K562 (cell line): Measurements from ENCODE around the gene GIPR. TPM values are rescaled to one million over a fixed set of nuclear protein-coding genes. Genes with fewer than 3 reads are reported as not detected.

Experiments
- C11orf30 ChIP-seq: fragments of 450-650 bp; IDR thresholded peaks from 2 replicates; pipeline ENCODE4 v1.6.1; 2016; ENCODE audit warnings: low read depth, mild to moderate bottlenecking
- CEBPB ChIP-seq: fragments of 450-650 bp; IDR thresholded peaks from 2 replicates; pipeline ENCODE4 v1.6.1; 2016; ENCODE audit warnings: missing genetic modification characterization, missing compliant biosample characterization
- CHAMP1 ChIP-seq: fragments of 450-650 bp; IDR thresholded peaks from 2 replicates; pipeline ENCODE4 v1.6.1; 2016; ENCODE audit warnings: mild to moderate bottlenecking
- CTBP1 ChIP-seq: fragments of 450-650 bp; IDR thresholded peaks from 2 replicates; pipeline ENCODE4 v1.6.1; 2016; ENCODE audit warnings: borderline replicate concordance
- ESRRB ChIP-seq: fragments of 250-450 bp; sonication (Bioruptor Pico); IDR thresholded peaks from 2 replicates; pipeline ENCODE4 v1.5.0; 2020; ENCODE audit warnings: mild to moderate bottlenecking, moderate library complexity, borderline replicate concordance
- MAFG ChIP-seq: fragments of 450-650 bp; conservative IDR thresholded peaks from 2 replicates; pipeline ENCODE4 v1.6.1; 2016; ENCODE audit warnings: missing genetic modification characterization, missing compliant biosample characterization
- MAFK ChIP-seq: IDR thresholded peaks from 2 replicates; pipeline ENCODE4 v1.6.1; 2011; ENCODE audit warnings: low read length, improper control_type of control experiment
- MNT ChIP-seq, 2 experiments: fragments of 450-650 bp; conservative IDR thresholded peaks; 2 replicates each; pipeline ENCODE4 v1.6.1; 2017; ENCODE audit warnings: mild to moderate bottlenecking in 2 of 2, moderate library complexity in 2 of 2
- PHF21A ChIP-seq: fragments of 450-650 bp; IDR thresholded peaks from 2 replicates; pipeline ENCODE4 v1.6.1; 2017; ENCODE audit warnings: low read depth, borderline replicate concordance
- POU5F1 ChIP-seq: fragments of 150-350 bp; IDR thresholded peaks from 2 replicates; pipeline ENCODE4 v1.6.1; 2014; ENCODE audit warnings: borderline replicate concordance, low read length, low read depth, mild to moderate bottlenecking; ENCODE audit not compliant: partially characterized antibody
- PRPF4 ChIP-seq: fragments of 200-400 bp; formaldehyde crosslinking; IDR thresholded peaks from one replicate; pipeline ENCODE4 v1.6.1; 2017; ENCODE audit warnings: low read length, low read depth, mild to moderate bottlenecking; ENCODE audit not compliant: insufficient read depth, poor library complexity, severe bottlenecking
- RB1 ChIP-seq: fragments of 450-650 bp; IDR thresholded peaks from 2 replicates; pipeline ENCODE4 v1.6.1; 2017; ENCODE audit warnings: low read depth, mild to moderate bottlenecking
- SAP30 ChIP-seq: fragments of 200-600 bp; sonication (generic); IDR thresholded peaks from 2 replicates; pipeline ENCODE4 v1.6.1; 2012; ENCODE audit warnings: borderline replicate concordance, low read depth, mild to moderate bottlenecking, moderate library complexity, low read length, control low read depth, inconsistent platforms; ENCODE audit not compliant: insufficient read depth, poor library complexity, severe bottlenecking
- SMAD1 ChIP-seq: fragments of 150-350 bp; IDR thresholded peaks from 2 replicates; pipeline ENCODE4 v1.6.1; 2014; ENCODE audit warnings: low read length, low read depth; ENCODE audit not compliant: partially characterized antibody
- TOE1 ChIP-seq, 2 experiments: fragments of 450-650 bp in 1 of 2; sonication (generic) in 1 of 2; formaldehyde crosslinking in 1 of 2; IDR thresholded peaks; 2 replicates each; pipeline versions ENCODE4 v1.7.1 to v1.8.0; 2016 to 2022; ENCODE audit warnings: borderline replicate concordance in 2 of 2, mild to moderate bottlenecking in 2 of 2, antibody characterized with exemption in 1 of 2, inconsistent platforms in 1 of 2, low read depth in 1 of 2, missing genetic modification reagents in 1 of 2, moderate library complexity in 1 of 2
- ZNF232 ChIP-seq: sonication (generic); formaldehyde crosslinking; IDR thresholded peaks from 2 replicates; pipeline ENCODE4 v1.8.0; 2022; ENCODE audit warnings: mild to moderate bottlenecking, missing genetic modification reagents
- ZNF311 ChIP-seq: fragments of 250-450 bp; sonication (Bioruptor Pico); IDR thresholded peaks from 2 replicates; pipeline ENCODE4 v1.4.0; 2020; ENCODE audit warnings: mild to moderate bottlenecking, moderate library complexity
- ZNF512 ChIP-seq: IDR thresholded peaks from 2 replicates; pipeline ENCODE4 v1.6.1; 2016; ENCODE audit warnings: missing genetic modification characterization, missing compliant biosample characterization
- ZNF589 ChIP-seq: fragments of 200-800 bp; sonication (Bioruptor generic); IDR thresholded peaks from 2 replicates; pipeline ENCODE4 v1.6.1; 2016; ENCODE audit warnings: low read depth, missing genetic modification characterization, missing compliant biosample characterization
- ZNF699 ChIP-seq: fragments of 250-450 bp; sonication (Bioruptor Pico); IDR thresholded peaks from 2 replicates; pipeline ENCODE4 v1.8.0; 2021; ENCODE audit warnings: mild to moderate bottlenecking, moderate library complexity; ENCODE audit not compliant: insufficient replicate concordance
- polyA plus RNA-seq, 8 experiments: library from polyadenylated mRNA; depleted of rRNA in 4 of 8; stranded (reverse) in 5 of 8; unstranded in 3 of 8; fragments of >200 nt; fragmentation: Nextera tagmentation in 2 of 8; fragmentation: Illumina TruSeq in 1 of 8; extraction: Ambion mirVana in 2 of 8; extraction: Trizol in 1 of 8; gene quantifications; 2 replicates each; pipeline versions ENCODE4 v1.2.1 to v1.2.3, GENCODE V29; 2011 to 2014; ENCODE audit warnings: inconsistent platforms in 1 of 8, missing spikeins in 1 of 8
- total RNA-seq, 7 experiments: library from RNA; depleted of rRNA in 6 of 7; stranded (reverse); fragments of >200 nt in 6 of 7; fragmentation: Illumina TruSeq in 2 of 7; extraction: Trizol in 2 of 7; gene quantifications; 2 replicates each; pipeline versions ENCODE4 v1.2.1 to v1.2.3, GENCODE V29; 2011 to 2021; ENCODE audit warnings: low replicate concordance in 1 of 7

The GIPR gene
- total and polyA plus RNA-seq, 9 of the 15 experiments (the other 6 are each of a cell fraction or from before 2014, with no cell fraction given), result 2.2 to 26.8 (median 12.7) TPM

- TF ChIP-seq SMAD1 (no peak), ZNF699 (CRISPR knock-in tag) (no peak), RB1 (0 out of 2 replicates have a peak, but pooled peaks have one; percentile 6), CEBPB (tag) (peak; percentile 7; the same call in 1 of the 2 replicates), ZNF311 (CRISPR knock-in tag) (no peak), POU5F1 (no peak), CHAMP1 (no peak), MNT (conservative IDR thresholded peaks at IDR 0.05) (0 out of 4 replicates have a peak, but pooled peaks of 1 of the 2 experiments have one; percentile 12), PHF21A (no peak), MAFG (tag) (peak; percentile 62), CTBP1 (0 out of 2 replicates have a peak, but pooled peaks have one; percentile 18), C11orf30 (peak; percentile 86), ZNF232 (CRISPR knock-in tag) (no peak), PRPF4 (no peak), ESRRB (CRISPR knock-in tag) (no peak), SAP30 (peak; percentile 31), ZNF512 (tag) (no peak), TOE1 (IDR thresholded peaks at IDR 0.05; ENCODE audit: borderline replicate concordance) (no peak), TOE1 (CRISPR knock-in tag; IDR thresholded peaks at IDR 0.05; ENCODE audit: borderline replicate concordance, low read depth) (no peak), ZNF589 (CRISPR knock-in tag) (0 out of 2 replicates have a peak, but pooled peaks have one; percentile 28), MAFK (0 out of 2 replicates have a peak, but pooled peaks have one; percentile 26)
These were observed 29.9 kb upstream of the GIPR start (continued) for GRCh38 chr19:45637890-45638667.
